CD4-positive, alpha-beta T cell treated with Interleukin-4 for 4 hours (primary cell): ENCODE results near the gene METTL8.
A peak's percentile ranks its signal among the peaks of the same experiment; 100 is the strongest.

Source experiments
- DNase-seq: peaks from one replicate; pipeline ENCODE4 v3.0.0-alpha.2; 2020

METTL8 gene

DNA sequence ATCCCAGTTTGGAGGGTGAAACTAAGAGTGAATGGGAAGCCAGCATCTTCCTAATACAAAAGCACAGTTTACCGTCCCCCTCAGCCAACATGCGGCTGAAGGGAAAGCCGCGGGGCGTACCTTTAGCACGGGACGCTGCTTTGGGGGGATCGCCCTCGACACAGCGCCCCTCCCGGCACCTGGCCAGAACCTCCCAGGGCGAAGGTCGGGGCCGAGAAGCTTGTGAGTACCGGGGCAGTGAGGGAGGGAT is at the start of gene METTL8:
Gene METTL8, minus strand, starts transcription at position 228 of the 250 bp plus-strand sequence. CDS start 41,805 bp downstream, outside the sequence.
- no peak for DNase-seq

DNA sequence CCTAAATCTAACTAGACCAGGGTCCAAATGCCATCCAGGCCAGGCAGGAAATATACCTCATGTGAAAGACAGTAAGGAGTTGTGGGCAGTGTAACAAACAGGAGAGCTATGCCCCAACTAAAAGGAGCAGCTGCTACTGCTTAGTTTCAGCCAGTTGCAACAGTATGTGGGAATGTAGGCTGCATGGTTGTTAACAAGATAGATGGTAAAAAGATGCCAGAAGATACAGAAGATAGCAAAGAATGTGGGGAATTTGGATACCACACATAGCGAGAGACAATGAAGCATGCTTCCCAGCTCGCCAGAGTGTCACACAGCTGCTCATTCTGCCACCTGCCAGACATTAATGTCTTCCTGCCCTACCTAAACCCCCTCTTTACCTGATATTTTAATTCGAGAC is 49.1 kb upstream of the METTL8 start:
- DNase-seq = no peak

- DNase-seq = no peak
These were observed 48.5 kb upstream of the METTL8 start for GRCh38 chr2:171482308-171482707.

DNA sequence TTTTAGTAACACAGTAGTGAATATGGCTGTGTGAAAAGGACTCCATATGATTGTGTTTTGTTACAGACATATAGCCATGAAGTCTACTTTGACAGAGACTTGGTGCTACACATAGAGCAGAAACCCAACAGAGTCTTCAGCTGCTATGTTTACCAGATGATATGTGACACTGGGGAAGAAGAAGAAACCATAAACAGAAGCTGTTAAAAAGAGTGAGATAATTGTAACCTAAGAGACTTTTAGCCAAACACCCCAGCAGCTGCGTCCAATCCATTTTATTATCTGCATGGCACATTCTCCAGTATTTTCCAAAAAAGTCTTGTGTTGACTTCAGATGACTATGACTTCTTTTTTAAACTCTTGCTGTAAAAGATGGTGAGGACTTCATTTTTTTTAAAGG is 47.1 kb upstream of the METTL8 start:
- no peak for DNase-seq

- DNase-seq = no peak
These were observed 45.5 kb upstream of the METTL8 start for GRCh38 chr2:171479154-171479814.

DNA sequence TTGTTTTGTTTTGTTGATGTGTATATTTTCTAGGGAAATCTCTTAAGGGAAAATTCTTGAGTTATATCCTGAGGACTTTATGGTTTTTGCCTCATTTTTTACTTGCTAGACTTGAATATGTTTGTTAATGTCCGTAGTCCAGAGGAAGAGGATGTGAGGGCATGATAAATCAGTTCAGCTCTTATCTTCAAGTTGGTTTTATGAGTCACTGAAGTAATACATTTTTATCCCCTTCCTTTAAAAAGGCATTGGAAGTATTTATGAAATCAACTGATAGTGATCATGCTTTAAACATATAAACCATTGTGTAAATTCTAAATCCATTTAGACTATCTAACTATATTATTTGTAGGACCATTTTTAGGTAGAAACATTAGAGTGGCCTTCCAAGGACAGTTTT is 44.6 kb upstream of the METTL8 start:
- DNase-seq = no peak

DNA sequence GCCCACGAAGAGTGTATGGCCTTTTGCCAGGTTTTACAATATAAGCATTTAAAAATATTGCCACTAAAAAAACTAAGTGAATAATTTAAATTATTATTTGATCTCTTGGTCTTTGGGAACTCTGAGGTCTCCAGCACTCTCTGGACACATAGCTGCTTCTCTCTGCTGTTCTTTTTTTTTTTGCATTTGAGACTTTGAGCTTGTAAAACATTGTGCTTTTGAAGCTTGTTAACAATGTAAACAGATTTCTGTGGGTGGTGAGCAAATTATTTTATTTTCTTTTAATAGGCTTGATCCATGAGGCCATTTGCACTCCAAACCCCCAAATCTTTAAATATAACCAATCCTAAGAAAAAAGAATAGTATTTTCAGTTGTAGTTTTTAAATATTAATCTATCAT is 42.2 kb upstream of the METTL8 start:
- DNase-seq = no peak

DNA sequence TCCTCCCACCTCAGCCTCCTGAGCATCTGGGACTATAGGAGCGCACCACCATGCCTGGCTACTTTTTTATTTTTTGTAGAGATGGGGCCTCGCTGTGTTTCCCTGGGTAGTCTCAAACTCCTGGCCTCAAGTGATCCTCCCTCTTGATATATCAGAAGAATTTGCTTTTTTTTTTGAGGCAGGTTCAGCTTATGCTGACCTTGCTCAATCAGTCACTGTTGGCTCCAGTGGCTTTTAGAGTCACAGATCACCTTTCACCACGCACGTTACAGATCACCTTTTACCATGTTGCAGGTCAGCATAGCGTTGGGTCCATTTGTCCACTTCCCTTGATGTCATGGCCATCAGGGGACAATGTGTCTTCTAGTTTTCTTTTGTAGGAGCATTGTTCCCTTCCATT is 36.3 kb upstream of the METTL8 start:
- DNase-seq = no peak

DNA sequence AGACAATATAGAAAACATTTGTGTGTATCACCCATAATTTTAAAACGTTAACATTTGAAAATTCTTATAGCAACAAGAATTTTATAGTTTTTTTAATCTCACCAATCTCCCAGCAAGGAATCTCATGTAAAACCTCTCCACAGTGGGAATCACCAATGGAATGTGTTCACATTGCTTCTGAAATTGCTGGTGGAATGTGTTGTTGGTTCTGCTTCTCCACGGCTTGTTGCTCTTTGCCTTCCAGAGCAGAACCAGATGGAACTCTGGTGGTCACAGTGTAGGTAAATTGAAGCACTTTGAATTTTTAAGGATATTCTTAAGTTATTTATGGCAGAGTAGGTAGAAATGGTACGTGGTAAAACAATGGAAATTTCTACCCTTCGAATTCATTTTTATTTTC is 35.4 kb upstream of the METTL8 start:
- DNase-seq = no peak

DNA sequence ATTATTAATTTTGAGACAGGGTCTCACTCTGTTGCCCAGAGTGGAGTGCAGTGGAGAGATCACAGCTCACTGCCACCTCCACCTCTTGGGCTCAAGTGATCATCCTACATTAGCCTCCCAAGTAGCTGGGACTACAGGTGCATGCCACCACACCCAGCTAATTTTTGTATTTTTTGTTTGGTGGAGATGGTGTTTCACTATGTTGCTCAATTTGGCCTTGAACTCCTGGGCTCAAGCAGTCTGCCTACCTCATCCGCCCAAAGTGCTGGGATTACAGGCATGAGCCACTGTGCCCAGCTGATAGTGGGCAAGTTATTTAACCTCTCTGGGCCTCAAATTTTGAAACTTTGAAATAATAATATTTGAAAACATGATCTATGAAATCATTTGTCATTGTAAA is 26.7 kb upstream of the METTL8 start:
- no peak for DNase-seq

DNA sequence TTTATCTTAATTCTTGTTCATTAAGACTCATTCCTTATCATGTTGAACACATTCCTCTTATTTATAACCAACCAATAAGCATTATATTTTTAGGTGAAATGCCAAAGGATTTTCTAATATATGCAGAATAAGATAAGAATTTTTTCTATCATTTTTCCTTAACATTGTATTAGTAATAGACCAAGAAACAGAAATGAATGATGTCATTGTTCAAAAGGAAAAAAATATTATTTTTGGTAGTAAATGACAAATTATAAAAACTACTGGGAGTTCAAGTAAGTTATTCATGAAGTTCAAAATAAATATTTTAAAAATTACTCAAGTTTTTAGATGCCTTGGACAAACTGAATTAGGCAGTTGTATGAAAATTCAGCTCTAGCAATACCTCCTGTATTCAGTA is 25.7 kb upstream of the METTL8 start:
- no peak for DNase-seq

- no peak for DNase-seq
These were observed 19.0 kb upstream of the METTL8 start for GRCh38 chr2:171452773-171453172.

GRCh38 chr2:171451074-171451473 is 17.3 kb upstream of the METTL8 start:
- DNase-seq = no peak

- DNase-seq = no peak
These were observed 13.9 kb upstream of the METTL8 start for GRCh38 chr2:171447675-171448074.

DNA sequence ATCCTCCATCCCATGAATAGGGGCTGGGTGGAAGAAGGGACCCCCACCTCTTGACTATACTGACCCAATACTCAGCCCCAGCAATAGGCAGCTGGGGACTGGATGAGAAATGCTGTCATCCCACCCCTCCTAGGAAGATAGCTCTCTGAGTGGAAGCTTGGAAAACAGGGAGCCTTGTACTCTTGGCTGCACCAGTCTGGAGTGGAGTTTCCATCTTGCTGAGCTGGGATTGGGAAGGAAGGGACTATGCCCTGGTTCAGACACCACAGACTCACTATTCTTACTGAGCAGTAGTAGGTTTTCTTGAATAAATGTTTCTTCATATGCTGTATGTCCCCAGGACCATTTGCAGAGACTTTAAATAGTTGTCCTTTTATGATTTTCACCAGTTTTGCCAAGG is 7.7 kb upstream of the METTL8 start:
- DNase-seq = no peak

DNA sequence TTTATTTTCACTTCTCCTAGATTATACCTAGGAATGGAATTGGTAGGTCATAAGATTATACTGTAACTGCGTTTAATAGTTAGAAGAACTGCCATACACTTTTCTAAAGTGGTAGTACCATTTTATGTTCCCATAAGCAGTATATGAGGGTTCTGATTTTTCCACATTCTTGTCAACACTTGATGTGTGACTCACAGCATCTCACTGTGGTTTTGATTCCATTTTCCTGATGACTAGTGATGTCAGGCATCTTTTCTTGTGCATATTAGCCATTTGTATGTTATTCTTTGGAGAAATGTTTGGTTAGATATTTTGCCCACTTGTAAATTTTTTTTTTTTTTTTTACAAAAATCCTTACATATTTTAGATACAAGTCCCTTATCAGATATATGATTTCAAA is 2.5 kb upstream of the METTL8 start:
- no peak for DNase-seq

- DNase-seq = peak; percentile 96
These were observed 511 bp upstream of the METTL8 start, which contains the start of gene DCAF17 for GRCh38 chr2:171434013-171434989. TSS of gene DCAF17 (plus strand) at chr2:171434226. CDS start at chr2:171434578, 352 bp downstream.

DNA sequence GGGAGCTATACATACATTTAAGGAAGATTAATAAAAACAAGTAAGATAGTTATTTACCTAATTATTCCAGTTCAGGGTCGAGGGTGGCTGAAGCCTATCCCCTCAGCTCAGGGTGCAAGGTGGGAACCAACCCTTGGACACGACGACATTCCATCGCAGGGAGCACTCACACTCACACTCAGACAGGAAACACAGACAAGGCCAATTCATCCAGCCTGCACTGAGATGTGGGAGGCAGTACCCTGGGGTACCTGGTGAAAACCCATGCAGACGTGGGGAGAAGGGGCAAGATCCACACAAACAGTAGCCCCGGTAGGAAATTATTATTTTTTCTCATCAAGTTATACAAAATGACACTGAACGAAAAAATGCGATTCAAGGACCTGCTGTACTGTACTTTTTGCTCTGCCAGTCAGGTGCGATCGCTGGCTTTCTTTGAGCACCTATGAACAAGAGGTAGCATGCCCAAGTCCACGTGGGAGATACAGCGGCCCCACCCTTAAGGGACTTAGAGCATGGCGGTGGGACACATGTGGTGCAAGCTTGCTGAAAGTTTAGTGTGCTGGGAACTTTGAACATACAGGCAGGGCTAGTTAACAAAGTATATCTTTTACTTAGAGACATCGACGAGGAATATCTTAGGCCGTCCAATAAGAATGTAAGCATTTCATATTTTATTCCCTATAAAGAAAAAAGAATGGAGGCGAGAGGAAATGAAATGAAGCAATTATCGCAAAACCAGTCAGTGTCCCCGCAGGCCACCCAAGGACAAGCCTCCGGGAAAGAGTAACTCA is 624 bp downstream of the METTL8 start:
- DNase-seq = peak; percentile 29

DNA sequence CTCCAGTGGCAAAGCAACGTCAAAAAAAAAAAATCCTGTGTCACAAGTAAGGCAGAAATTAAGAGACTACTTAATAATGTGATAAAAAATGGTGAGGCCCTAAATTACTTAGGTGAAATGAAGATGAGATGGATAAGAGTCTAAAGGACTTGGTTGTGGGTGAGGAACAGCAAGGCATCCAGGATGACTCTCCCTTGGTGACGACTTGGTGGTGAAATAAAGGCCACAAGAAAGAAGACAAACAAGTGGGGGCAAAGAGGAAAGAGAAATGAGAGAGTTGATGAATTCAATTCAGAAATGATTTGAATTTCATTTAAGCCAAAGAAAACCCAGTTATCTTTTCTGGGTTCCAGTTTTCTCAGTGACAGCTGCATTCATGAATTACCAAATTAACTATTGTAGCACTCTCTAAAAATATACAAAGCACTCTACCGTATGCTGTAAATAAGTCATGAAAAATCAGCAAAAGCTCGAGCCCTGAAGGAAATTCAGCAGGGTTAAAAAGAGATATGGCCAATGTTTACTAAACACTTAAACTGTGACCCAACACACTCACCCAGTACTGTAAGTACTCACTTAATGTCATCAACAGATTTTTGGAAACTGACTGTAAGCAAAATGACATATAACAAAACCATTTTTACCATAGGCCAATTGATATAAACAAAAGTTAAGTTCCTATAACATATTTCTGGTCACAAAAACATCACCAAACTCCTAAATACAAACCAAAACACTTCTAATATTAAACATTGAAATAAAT is 1.4 kb downstream of the METTL8 start:
- DNase-seq = no peak

DNA sequence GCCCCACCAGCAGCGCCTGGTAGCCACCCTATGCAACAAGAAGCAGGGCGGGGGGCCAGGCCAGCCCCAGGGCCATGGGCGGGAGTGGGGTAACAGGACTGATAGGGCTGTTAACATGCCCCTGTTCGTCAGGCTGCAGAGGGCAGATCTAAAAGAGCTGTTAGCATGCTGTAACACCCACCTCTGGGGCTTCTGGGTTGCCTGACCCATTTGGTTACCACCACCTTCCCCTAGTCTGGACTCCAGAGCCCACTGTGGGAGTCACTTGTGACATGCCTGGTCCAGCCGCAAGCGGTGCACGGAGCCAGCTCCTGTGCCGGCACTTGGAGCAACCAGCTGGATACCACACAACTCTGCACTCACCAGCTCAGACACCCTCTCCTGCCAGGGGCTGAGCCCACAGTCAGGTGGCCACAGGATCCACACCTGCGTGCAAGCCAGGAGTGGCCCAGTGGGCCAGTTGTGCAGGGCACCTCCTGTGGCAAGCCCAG is 2.1 kb downstream of the METTL8 start:
- DNase-seq = no peak

DNA sequence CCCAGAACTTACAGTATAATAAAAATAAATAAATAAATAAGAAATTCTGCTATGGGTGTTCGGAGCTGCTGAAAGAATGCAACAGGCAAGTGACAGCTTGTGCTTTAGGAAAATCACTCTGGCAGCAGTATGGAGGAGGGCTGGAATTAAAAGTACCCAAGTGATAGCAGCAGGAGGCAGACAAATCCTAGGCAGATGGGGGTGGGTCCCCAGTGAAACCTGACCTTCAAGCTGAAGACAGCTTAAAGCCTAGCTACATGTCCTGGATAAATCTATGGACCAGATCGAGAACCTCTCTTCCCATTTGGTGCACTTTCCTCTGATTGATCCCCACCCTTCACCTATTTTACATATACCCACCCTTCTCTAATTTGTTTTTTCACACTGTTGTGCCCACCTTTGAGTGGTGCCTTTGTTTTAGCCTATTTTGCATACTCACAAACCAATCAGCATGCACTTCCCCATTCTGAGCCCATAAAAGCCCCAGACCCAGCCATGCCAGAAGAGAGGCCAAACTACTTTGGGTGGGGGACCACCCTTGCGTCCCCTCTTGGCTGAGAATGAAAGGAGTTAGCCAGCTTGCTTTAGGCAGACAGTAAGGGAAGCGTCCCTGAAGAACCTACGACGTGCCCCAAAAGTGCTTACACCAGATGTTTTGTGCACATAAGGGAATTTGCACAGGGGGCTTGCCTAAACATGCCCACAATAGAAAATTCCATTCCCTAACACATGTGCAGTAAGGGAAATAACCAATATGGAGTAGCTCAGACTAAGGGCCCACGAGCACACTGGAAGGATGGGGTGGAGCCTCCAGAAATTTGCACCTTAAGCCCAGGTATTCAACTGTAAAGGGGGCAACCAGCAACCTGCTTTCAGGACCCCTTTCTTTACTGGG is 3.0 kb downstream of the METTL8 start:
- DNase-seq = no peak
